GM11168 (cell line): ENCODE results near the gene KIRREL1.

Experiments
- in situ Hi-C: fragments of 300-500 bp; cut with MboI; formaldehyde crosslinking; loops from one replicate; pipeline ENCODE4 v1.12.0; 2022; ENCODE audit warnings: low sequenced_read_pairs; ENCODE audit not compliant: unreplicated experiment

The KIRREL1 gene

DNA sequence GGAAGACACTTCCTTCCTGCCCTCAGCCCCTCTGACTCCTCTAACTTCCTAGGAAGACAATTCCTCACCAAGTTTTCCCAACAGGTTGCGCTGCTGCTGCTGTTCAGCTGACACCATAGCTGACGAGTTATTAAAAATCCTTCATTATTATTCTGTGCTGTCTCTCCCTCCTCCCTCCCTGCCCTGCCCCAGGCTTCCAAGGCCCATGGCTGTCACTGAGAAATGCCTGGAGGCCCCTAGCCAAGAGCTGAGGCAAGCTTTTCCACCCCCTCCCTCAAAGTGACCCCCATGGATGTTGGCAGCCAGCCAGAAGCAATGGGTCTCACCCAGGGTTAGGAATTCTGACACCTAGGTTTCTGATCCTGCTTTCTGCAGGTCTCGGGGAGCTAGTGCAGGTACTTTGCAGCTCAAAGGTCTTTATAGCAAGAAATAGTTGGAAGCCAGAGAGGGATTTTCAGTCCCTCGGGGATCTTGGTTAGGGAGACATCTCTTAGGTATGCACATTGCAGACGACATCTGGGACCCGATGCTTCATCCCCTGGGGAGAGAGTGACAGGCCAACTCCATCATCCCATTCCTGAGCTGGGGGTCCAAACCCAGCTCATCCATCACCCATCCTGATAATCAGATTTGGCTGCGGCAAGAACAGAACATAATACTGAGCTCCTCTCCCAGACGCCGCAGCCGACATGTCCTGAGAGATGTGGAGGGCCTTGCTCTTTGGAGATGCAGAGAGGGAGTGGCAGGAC is 65.0 kb downstream of the KIRREL1 start:
- in situ Hi-C loops, result no loop called here

DNA sequence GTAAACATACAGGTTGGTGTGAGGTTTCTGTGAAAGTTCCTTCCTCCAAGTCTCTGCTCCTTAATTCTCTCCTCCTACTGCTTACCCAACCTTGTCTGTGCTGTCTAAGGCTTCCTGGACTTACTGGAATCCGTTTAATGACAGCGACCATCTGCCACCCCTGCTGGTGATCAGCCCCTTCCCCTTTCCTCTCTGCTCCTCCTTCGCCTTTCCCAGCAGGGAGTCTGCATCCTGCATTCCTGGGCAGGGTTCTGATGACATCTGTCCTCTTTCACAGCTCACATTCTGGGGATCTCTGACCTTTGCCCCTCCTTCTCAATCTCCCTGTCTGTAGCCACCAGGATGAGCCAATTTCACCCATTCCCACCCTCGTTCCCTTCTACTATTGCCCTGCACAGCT is 66.5 kb downstream of the KIRREL1 start:
- in situ Hi-C loops, result no loop called here

DNA sequence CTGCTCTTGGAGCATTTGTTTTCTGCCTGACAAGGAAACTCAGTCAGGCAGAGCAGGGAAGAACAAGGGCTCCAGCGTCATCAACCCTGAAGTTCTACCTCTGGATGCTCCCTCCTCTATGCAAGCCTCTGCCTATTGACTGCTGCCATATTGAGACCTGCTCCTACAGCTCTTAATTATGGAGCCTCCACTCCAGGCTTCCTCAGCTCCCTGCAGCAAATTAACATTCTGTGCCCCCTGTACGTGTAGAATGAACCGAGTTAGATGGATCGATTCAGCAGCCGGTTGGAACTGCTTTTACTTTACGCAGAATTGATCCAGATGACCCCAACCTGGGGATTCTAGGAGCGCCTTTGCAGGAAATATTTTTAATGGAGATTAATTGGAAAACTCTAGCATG is 68.7 kb downstream of the KIRREL1 start:
- in situ Hi-C loops, result no loop called here

DNA sequence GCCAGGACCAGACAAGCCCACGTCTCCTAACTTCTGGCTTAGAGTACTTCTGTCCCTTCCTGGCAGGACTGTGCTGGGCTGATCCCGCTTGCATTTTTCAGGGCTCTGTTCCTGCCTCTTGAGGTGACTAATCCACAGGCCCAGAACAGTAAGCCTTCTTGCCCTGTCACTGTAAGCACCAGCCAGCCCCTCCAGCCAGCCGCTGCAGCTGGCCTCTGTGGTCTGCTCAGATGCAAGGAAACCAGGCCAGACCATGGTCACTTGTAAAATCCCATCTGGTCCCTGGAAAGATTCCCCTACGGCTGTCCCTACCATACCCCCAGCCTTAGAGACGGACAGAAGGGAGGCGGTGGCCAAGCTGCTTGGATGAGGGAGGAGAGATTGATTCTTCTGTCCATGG is 74.2 kb downstream of the KIRREL1 start:
- in situ Hi-C loops, result no loop called here

DNA sequence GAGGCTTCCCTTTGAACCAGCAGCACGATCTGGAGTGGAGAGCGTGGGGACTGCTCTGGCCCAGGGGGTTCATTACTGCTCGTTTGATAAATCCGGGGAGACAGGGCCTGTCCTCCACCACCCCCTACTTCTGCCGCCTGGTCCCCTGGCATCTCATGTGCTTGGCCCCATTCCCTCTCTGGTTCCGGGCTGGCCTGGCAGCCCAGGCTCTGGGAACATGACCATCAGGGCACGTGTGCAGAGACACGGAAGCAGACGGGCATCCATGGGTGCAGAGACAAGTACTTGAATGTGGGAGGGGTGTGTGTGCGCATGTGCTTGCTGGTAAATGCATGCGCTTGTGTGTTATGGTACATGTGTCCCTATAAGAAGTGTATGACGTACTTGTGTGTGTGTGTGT is 75.5 kb downstream of the KIRREL1 start:
- in situ Hi-C loops, result no loop called here

DNA sequence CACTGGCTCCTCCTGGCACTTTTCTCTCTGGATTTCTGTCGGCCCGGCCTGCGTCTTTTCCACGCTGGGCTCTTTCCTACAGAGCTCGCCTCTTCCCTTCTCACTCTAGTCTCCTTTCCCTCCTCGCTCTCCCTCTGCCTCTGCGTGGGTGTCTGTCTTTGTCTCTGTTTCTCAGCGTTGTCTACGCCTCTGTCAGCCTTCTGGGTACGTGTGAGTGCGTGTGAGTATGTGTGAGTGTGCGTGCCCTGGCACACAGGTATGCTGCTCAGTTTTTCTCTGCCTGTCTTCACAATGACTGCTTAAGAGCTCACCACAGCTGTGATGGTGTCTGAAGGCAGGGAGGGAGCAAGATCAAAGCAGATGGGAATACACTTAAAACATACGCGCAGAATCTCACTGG is 77.7 kb downstream of the KIRREL1 start:
- in situ Hi-C loops, result no loop called here

DNA sequence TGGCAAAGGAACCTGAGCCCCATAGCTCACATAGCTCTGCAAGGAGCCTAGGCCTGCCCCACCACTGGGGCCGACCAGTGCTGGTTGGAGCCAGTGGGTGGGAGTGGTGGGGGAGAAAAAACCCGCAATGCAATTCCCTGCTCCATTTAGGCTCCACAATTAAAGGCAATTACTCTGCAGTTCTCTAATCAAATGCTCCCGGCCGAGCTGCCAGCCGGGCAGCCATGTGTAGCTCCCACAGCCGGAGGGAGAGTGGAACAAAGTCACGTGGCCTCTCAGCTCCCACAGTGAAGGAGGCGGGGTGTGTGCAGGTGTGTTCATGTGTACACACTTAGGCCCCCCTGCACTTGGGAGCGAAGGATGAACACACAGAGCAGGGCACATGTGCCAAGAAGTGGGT is 81.6 kb downstream of the KIRREL1 start:
- in situ Hi-C loops, result no loop called here

DNA sequence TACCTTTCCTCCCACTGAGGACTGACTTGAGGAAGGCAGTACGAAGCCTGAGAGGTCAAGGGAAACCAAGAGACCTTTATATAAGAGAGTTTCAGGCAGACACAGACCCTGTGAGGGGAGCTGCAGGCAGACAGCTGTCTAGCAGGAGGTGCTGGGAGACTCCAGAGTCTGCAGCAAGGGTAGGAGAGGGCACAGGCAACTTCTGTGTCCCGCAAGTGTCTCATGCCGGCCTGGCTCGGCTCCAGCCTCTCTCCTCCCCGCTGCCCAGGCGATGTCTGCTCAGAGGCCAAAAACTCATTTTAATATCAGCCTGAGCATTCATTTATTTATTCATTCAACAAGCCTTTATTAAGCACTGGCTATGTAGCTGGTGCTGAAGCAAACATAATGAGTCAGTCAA is 83.0 kb downstream of the KIRREL1 start:
- in situ Hi-C loops, result no loop called here

DNA sequence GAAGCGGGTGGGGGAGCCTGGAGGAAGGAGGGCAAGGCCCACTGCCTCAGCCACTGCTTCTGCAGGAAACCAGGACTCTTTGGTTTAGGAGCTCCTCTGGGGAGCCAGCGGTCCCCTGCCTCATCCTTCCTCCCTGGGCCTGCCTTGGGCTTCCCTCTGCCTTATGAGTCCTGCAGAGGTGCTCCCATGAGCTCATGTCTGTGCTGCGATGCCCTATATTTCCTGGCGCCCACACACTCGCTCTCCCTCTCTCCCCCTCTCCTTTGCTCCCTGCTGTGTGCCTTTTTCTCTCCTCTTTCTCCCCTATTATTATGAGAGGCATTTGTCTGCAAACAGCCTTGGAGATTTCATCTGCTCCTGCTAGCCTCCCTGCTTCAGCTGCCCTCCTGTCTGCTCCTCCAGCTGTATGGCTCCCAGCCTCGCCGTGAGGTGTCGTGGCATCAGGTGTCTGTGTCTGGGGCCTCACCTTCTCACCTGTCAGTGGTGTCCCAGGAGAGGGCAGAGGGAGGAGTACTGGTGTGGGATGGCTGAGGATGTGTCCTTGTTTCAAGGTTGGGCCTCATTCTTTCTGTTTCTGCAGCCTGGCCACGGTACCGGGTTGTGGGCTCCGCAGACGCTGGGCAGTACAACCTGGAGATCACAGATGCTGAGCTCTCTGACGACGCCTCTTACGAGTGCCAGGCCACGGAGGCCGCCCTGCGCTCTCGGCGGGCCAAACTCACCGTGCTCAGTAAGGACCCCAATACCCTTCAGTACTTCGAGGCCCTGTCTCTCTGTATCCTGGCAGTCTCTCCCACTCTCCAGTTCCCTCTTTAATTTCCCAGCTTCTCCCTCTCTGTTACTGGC is 84.2 kb downstream of the KIRREL1 start:
- in situ Hi-C loops, result no loop called here

DNA sequence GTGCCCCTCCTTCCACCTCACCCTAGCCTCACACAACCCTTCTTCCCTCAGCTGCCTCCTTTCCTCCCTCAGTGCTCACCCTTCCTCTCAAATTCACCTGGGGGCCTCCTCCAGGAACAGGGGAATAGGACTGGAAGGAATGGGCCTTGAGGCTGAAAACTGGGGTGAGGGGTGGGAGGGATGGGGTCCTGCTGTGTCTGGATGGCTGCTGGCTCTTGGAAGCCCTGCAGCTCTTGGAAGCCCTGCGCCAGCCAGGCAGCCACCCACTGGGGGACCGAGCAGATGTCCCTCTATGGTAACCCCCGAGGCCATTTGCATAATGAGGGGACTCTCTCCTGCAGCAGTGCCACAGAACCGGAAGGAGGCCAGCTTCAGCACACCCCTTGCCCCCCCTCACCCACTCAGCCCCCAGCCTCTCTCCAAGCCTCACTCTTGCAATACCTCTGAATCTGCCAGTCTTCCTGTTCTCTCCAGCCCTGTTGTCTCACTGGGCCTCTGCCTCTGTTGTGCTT is 85.2 kb downstream of the KIRREL1 start:
- in situ Hi-C loops, result no loop called here

DNA sequence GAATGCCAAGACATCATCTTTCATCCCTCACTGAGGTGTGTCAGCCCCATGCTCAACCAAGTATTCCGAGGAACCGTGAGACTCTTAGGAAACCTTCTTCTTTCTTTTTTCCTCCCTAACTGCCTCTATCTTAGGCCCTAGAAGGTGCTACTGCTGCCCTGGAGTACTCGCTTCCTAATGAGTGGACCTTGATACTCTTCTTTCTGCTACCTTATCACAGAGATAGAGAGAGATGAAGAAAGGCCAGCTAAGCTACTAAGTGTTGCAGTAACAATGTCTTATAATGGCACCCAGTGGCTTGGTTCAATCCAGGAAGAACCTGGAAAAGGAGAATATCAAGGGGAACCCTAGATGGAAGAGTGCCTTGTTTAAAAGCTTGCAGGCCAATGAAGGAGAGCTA is 86.6 kb downstream of the KIRREL1 start:
- in situ Hi-C loops, result no loop called here

DNA sequence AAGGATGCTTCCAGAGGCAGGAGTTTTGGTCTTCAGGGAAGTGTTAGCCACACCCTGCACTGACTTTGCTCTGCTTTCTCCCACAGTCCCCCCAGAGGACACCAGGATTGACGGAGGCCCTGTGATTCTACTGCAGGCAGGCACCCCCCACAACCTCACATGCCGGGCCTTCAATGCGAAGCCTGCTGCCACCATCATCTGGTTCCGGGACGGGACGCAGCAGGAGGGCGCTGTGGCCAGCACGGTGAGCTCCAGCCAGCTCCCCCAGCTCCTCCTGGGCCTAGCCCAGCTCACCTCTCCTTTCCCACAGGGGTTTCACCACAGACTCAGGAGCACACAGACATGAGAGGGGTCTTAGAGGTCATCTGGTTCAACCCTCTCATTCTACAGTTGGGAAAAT is 90.9 kb downstream of the KIRREL1 start:
- in situ Hi-C loops, result no loop called here

DNA sequence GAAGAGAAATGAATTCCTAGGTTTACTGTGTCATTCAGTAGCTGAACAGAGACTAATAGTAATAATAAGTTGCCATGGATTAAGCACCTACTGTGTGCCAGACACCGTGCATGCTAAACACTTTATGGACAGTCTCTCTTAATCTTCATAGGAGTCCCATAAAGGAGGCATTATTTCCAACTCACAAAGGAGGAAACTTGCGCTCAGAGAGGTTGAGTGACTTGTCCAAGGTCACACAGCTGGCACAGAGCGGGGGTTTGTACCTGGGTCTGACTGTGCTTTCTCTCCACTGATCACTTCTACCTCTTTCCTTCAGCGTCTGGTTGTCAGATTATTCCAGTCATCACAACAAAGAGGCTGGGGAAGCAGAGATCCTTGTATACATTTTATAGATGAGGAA is 91.3 kb downstream of the KIRREL1 start:
- in situ Hi-C loops, result no loop called here

DNA sequence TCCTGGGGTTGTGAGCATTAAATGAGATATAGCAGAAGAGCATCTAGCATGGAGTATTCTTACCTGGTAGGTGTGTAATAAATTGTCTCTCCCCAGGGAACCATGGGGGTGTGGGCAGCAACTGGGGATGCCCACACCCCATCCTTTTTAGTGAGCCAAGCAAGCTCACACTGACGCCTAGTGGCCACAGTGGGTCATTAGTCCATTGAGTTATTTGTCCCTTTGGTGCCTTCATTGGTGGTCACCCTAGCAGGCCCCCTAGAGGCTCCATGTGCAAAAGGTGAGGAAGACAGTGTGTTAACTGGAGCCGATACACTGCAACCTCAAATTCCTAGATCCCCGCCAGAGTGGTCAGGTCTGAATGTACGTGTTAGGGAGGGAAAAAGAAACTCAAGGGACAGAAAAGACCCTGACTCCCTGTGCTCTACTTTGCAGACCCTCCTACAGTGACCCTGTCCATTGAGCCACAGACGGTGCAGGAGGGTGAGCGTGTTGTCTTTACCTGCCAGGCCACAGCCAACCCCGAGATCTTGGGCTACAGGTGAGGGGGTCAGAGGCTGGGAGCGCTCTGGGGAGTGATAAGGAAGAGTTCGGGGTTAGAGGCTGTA is 94.0 kb downstream of the KIRREL1 start:
- in situ Hi-C loops, result no loop called here

DNA sequence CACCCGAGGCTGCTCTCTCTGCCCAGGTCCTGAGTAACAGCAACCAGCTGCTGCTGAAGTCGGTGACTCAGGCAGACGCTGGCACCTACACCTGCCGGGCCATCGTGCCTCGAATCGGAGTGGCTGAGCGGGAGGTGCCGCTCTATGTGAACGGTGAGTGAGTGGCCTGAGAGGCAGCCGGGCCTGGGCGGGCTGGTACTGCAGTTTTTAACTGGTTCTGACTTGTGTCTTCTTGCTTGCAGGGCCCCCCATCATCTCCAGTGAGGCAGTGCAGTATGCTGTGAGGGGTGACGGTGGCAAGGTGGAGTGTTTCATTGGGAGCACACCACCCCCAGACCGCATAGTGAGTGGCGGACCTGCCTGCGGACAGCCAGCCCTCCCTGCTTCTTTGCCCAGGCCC is 96.0 kb downstream of the KIRREL1 start:
- in situ Hi-C loops, result no loop called here

DNA sequence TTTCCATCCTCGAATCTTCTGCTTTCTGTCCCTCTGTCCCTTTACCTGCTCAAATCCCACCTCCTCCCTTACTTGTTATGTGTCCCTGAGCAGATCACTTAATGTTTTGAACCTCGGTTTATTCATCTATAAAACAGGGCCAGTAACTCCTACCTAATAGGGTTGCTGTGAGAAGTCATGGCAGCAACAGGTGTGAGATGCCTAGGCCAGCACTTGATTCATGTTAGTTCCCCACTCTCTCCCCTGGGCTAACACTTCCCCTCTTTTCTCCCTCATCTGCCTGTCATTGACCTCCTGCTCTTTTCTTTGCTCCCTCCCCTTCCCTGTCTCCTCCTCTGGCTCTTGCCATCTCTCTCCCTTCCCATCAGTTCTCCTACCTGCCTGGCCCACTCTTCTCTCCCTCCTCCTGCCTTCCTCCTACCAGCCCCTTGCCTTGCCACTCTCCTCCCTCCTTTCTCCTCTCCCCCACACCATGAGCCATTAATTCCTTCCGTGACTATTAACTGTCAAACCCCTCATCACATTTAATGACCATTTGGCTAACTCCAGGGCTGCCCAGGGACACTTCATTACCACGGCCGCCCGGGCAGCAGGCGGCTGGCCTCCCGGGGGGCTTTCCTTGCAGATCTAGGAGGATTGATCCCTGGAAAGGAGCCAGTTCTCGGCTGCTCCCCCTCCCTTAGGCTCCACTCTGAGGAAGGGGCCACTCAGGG is 96.6 kb downstream of the KIRREL1 start:
- in situ Hi-C loops, result no loop called here

DNA sequence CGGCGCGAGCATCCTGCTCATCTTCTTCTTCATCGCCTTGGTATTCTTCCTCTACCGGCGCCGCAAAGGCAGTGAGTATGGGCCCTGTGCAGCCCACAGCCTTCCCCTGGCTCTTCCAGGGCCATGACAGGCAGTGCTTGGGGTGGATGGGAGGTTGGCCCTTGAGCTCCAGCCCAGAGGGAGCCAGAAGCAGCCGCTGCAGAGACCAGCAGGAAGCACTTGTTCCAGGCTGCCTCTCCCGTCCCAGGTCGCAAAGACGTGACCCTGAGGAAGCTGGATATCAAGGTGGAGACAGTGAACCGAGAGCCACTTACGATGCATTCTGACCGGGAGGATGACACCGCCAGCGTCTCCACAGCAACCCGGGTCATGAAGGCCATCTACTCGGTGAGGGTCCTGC is 99.9 kb downstream of the KIRREL1 start:
- in situ Hi-C loops, result no loop called here

DNA sequence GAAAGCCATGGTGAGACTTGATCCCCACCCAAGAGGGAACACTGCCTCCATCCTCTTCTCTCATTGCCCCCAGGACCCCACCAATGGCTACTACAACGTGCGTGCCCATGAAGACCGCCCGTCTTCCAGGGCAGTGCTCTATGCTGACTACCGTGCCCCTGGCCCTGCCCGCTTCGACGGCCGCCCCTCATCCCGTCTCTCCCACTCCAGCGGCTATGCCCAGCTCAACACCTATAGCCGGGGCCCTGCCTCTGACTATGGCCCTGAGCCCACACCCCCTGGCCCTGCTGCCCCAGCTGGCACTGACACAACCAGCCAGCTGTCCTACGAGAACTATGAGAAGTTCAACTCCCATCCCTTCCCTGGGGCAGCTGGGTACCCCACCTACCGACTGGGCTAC is 101.1 kb downstream of the KIRREL1 start:
- in situ Hi-C loops, result no loop called here

DNA sequence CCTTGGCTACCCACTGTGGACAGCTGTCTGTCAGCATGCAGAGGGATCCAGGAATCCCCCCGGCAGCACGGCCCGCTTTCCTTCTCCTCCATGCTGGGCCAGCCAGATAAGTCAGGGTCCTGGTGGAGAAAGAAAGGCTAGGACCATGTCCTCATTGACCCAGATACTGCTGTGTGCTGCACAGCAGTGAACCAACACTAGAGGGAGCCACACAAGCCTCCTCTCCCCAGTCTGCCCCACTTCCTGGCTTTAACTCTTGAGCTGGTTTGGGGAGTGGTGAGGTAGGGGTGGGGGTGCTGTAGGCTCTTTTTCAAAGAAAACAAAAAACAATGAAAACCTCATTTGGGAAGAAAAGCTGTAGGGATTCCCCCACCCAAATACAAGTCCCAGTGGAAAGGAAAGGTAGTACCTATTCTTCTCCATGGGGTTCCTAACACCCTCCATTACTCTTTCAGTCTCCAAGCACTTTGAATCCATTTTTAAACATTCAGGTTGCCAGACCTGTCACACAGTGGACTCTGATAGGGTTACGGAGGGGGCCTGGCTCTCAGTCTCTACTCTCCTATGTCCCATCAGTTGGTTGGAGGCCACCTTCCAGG is 102.4 kb downstream of the KIRREL1 start:
- in situ Hi-C loops, result no loop called here

DNA sequence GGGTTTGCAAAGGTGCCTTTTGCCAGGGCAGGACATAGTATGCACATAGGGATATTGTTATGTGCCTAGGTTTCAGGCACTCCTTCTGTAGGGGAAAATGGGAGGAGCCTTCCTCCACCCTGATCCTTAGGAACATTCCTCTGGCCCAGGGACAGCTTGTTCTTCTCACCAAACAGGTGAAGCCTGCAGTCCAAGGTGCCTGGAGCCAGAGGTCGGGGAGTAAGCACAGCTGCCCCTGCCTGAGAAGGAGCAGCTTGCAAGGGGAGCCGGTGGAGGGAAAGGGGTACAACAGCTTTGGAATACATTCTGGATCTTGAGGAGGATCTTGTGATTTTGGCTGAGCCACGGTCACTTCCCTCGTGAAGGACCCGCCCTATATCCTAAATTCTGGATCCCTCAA is 104.8 kb downstream of the KIRREL1 start:
- in situ Hi-C loops, result no loop called here
